Kidney epithelial cell (primary cell): ENCODE results near the gene CXCL17. TPM values are rescaled to one million over a fixed set of nuclear protein-coding genes. Genes with fewer than 3 reads are reported as not detected.

Experiments
- DNase-seq: peaks from one replicate; pipeline ENCODE4 v3.0.0-alpha.2; 2010; ENCODE audit warnings: low read depth
- H3K27me3 ChIP-seq: 2 replicates; pipeline ENCODE4 v1.6.0; 2011; ENCODE audit warnings: low read length; ENCODE audit not compliant: control insufficient read depth, insufficient read depth
- H3K36me3 ChIP-seq: 2 replicates; pipeline ENCODE4 v1.5.1; 2011; ENCODE audit warnings: low read length; ENCODE audit not compliant: control insufficient read depth, insufficient read depth
- H3K4me3 ChIP-seq: 2 replicates; pipeline ENCODE4 v1.5.1; 2011; ENCODE audit warnings: low read depth, mild to moderate bottlenecking, control low read depth, low read length
- total RNA-seq: library from RNA; depleted of rRNA; stranded (reverse); fragments of >200 nt; gene quantifications from 2 replicates; pipeline ENCODE4 v1.2.3, GENCODE V29; 2015
- TF ChIP-seq, protein P1 (sequence below): IDR thresholded peaks from 2 replicates; pipeline ENCODE4 v1.5.1; 2011; ENCODE audit warnings: mild to moderate bottlenecking, moderate library complexity, low read length, control low read depth, inconsistent platforms; ENCODE audit not compliant: insufficient read depth, poor library complexity, severe bottlenecking

Gene CXCL17
- total RNA-seq, 1 donor from 2014 or later: not detected

GRCh38 chr19:42433503-42434260 is 9.1 kb downstream of the CXCL17 start:
- no peaks in the 10 kb centered on the region for H3K27me3 ChIP-seq
- H3K4me3 ChIP-seq: no peak overlapping the region
- TF ChIP-seq, protein P1, sequence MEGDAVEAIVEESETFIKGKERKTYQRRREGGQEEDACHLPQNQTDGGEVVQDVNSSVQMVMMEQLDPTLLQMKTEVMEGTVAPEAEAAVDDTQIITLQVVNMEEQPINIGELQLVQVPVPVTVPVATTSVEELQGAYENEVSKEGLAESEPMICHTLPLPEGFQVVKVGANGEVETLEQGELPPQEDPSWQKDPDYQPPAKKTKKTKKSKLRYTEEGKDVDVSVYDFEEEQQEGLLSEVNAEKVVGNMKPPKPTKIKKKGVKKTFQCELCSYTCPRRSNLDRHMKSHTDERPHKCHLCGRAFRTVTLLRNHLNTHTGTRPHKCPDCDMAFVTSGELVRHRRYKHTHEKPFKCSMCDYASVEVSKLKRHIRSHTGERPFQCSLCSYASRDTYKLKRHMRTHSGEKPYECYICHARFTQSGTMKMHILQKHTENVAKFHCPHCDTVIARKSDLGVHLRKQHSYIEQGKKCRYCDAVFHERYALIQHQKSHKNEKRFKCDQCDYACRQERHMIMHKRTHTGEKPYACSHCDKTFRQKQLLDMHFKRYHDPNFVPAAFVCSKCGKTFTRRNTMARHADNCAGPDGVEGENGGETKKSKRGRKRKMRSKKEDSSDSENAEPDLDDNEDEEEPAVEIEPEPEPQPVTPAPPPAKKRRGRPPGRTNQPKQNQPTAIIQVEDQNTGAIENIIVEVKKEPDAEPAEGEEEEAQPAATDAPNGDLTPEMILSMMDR: peak; percentile 79
- no peak for DNase-seq
- H3K36me3 ChIP-seq: no peaks in the 10 kb centered on the region

DNA sequence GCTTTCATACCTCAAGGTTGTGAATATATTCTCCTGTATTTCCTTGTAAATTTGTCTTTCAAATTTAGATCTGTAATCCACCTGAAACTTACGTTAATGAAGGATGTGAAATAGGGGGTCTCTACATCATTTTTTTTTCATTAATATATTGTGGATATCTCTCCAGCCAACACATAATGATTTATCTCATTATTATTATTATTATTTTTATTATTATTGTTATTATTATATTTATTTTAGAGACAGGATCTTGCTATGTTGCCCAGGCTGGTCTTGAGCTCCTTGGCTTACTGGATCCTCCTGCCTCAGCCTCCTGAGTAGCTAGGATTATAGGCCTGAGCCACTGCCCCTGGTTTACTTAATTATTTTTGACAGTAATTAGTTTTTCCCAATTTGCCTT is 11.3 kb downstream of the CXCL17 start:
- TF ChIP-seq, protein P1: no peak
- DNase-seq: no peak
- H3K36me3 ChIP-seq: no peaks in the 10 kb centered on the region
- no peaks in the 10 kb centered on the region for H3K27me3 ChIP-seq
- H3K4me3 ChIP-seq: no peak overlapping the region

GRCh38 chr19:42428676-42429075 is 14.1 kb downstream of the CXCL17 start:
- TF ChIP-seq, protein P1: no peak
- H3K36me3 ChIP-seq: no peaks in the 10 kb centered on the region

GRCh38 chr19:42427313-42427712 is 15.4 kb downstream of the CXCL17 start, which contains the start of gene LIPE:
Gene LIPE, minus strand, starts transcription at chr19:42427388. Its CDS starts 239 bp downstream, at chr19:42427149.
- no peaks in the 10 kb centered on the region for H3K36me3 ChIP-seq
- no peak for DNase-seq
- TF ChIP-seq, protein P1: no peak
- H3K4me3 ChIP-seq: no peak within 1 kb of the TSS
- peaks cover 15% of the 10 kb centered on the region for H3K27me3 ChIP-seq

More at GRCh38 chr19:42428676-42429075, 14.1 kb downstream of the CXCL17 start:
- no peak for DNase-seq
- no peak overlapping the region for H3K4me3 ChIP-seq
- peaks cover 15% of the 10 kb centered on the region for H3K27me3 ChIP-seq

DNA sequence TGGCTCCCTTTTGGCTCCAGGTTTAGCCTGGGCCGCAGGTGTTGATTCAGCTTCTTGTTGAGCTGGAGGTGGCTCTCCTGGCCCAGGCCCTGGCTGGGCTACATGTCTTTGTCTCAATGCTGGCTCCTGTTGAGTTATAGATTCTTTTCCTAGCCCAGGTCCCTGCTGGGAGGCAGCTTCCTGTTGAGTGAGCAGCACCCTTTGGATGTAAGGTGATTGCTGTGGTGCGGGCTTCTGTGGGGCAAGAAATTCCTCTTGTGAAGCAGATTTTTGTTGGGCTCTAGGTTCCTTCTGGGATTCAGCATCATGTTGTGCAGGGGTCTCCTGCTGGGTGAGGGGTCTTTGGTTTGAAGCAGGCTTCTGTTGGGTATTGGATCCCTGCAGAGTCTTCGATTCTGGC is 16.1 kb downstream of the CXCL17 start:
- Histone ChIP-seq H3K4me3 (no peak overlapping the region), H3K27me3 (peaks cover 15% of the 10 kb centered on the region), H3K36me3 (no peaks in the 10 kb centered on the region)
- TF ChIP-seq, protein P1: no peak
- DNase-seq: no peak
